HT1080 (cell line): Measurements from ENCODE around the gene KIFBP. TPM values are rescaled to one million over a fixed set of nuclear protein-coding genes. Genes with fewer than 3 reads are reported as not detected.

Experiments used
- DNase-seq: peaks from one replicate; pipeline ENCODE4 v3.0.0-alpha.2; 2015; ENCODE audit warnings: low read depth
- total RNA-seq: library from RNA; depleted of rRNA; stranded (reverse); fragments of >200 nt; shearing (Covaris generic); gene quantifications from 2 replicates; pipeline ENCODE4 v1.2.3, GENCODE V29; 2014; rRNA removed

KIFBP gene
- total RNA-seq, 1 experiment from 2014 or later: 39.3 TPM

GRCh38 chr10:69051303-69051702 is 62.7 kb downstream of the KIFBP start:
- DNase-seq: peak; percentile 78

GRCh38 chr10:69051710-69052487 is 63.3 kb downstream of the KIFBP start:
- DNase-seq: no peak

GRCh38 chr10:69052736-69053135 is 64.1 kb downstream of the KIFBP start:
- DNase-seq: no peak

GRCh38 chr10:69055241-69055640 is 66.6 kb downstream of the KIFBP start:
- DNase-seq: no peak

- no peak for DNase-seq
Observed at GRCh38 chr10:69056129-69056528, 67.5 kb downstream of the KIFBP start.

GRCh38 chr10:69056536-69057260 is 68.1 kb downstream of the KIFBP start:
- DNase-seq: no peak

GRCh38 chr10:69057261-69057950 is 68.8 kb downstream of the KIFBP start:
- DNase-seq: no peak

GRCh38 chr10:69057951-69058297 is 69.3 kb downstream of the KIFBP start:
- peak; percentile 62 for DNase-seq

- DNase-seq: no peak
Observed at GRCh38 chr10:69060127-69060798, 71.7 kb downstream of the KIFBP start.

GRCh38 chr10:69061305-69062161 is 72.9 kb downstream of the KIFBP start:
- peak; percentile 99 for DNase-seq

GRCh38 chr10:69062901-69063300 is 74.3 kb downstream of the KIFBP start:
- DNase-seq: no peak

GRCh38 chr10:69064762-69065328 is 76.2 kb downstream of the KIFBP start:
- no peak for DNase-seq

GRCh38 chr10:69065406-69066361 is 77.1 kb downstream of the KIFBP start:
- peak; percentile 60 for DNase-seq

Other genes with a start within 250 kb of the KIFBP start
- 0.23 TPM in 1 of 2 replicates, not detected in the other for gene STOX1, start 161.3 kb upstream of the KIFBP start, total RNA-seq
- 37.1 and 43.7 TPM in 2 replicates for gene DDX50, start 87.5 kb upstream of the KIFBP start, total RNA-seq
- gene DDX21, start 32.6 kb upstream of the KIFBP start, total RNA-seq: 170 and 188 TPM in 2 replicates
- gene SRGN, start 99.3 kb downstream of the KIFBP start, total RNA-seq: 135 and 180 TPM in 2 replicates
- gene VPS26A, start 135.4 kb downstream of the KIFBP start, total RNA-seq: 19.2 and 47.5 TPM in 2 replicates
- 27.4 and 28.2 TPM in 2 replicates for gene SUPV3L1, start 191.4 kb downstream of the KIFBP start, total RNA-seq
- 0.30 and 1.7 TPM in 2 replicates for gene HKDC1, start 231.5 kb downstream of the KIFBP start, total RNA-seq